Measurements from ENCODE around the gene FHIP2A. TPM values are rescaled to one million over a fixed set of nuclear protein-coding genes. Genes with fewer than 3 reads are reported as not detected.

Gene FHIP2A
- total and polyA plus RNA-seq, 2 experiments from 2014 or later = 6.7 to 11.8 TPM

- Mint-ChIP-seq H3K27me3 (ENCODE audit: insufficient read depth, low read depth, poor library complexity) (no peaks in the 10 kb centered on the region), H3K9me3 (no peaks in the 10 kb centered on the region), H3K4me3 (no peak overlapping the region), H3K27ac (no peak overlapping the region), H3K36me3 (ENCODE audit: low read depth) (no peaks in the 10 kb centered on the region), H3K4me1 (peaks cover 3% of the 10 kb centered on the region; the same call in 1 of the 3 replicates)
- H3K79me2 ChIP-seq (replicated peaks; ENCODE audit: insufficient read depth) = no peaks in the 10 kb centered on the region
- H3K4me2 ChIP-seq = no peak overlapping the region
- no peaks in the 10 kb centered on the region for H3K36me3 ChIP-seq (ENCODE audit: insufficient read depth)
- H3K4me3 ChIP-seq = no peak overlapping the region
- no peaks in the 10 kb centered on the region for H3K27me3 ChIP-seq (ENCODE audit: insufficient read depth)
- no peaks in the 10 kb centered on the region for H3F3A ChIP-seq (replicated peaks; ENCODE audit: low read depth)
- no peak overlapping the region for H2AFZ ChIP-seq
- H3K27ac ChIP-seq (ENCODE audit: low read depth) = no peak overlapping the region
- DNase-seq (ENCODE audit: low spot score) (no peak), ATAC-seq (no peak)
- no peak for TF ChIP-seq EZH2phosphoT487 (IDR thresholded peaks at IDR 0.05; ENCODE audit: unreplicated experiment)
- no peak for TF ChIP-seq EZH2 (IDR thresholded peaks at IDR 0.05; ENCODE audit: low read depth, unreplicated experiment)
- peaks cover 9% of the 10 kb centered on the region for H3K9me2 ChIP-seq (ENCODE audit: insufficient read depth)
- H3K4me1 ChIP-seq (ENCODE audit: insufficient read depth) = no peaks in the 10 kb centered on the region
- H4K20me1 ChIP-seq (replicated peaks; ENCODE audit: insufficient read depth) = no peaks in the 10 kb centered on the region
Measured at GRCh38 chr10:114802177-114802576, 19.4 kb upstream of the FHIP2A start.

- Mint-ChIP-seq H3K4me1 (peaks cover 4% of the 10 kb centered on the region; the same call in 1 of the 3 replicates), H3K27me3 (ENCODE audit: insufficient read depth, low read depth, poor library complexity) (peaks cover 2% of the 10 kb centered on the region), H3K36me3 (ENCODE audit: low read depth) (no peaks in the 10 kb centered on the region), H3K9me3 (0 out of 3 replicates have a peak, but pooled peaks cover 2% of the 10 kb centered on the region), H3K4me3 (no peak overlapping the region), H3K27ac (no peak overlapping the region)
- no peak for ATAC-seq
- Histone ChIP-seq H3K36me3 (ENCODE audit: insufficient read depth) (no peaks in the 10 kb centered on the region), H3K4me1 (ENCODE audit: insufficient read depth) (no peaks in the 10 kb centered on the region), H3K4me2 (no peak overlapping the region), H4K20me1 (replicated peaks; ENCODE audit: insufficient read depth) (no peaks in the 10 kb centered on the region), H3F3A (replicated peaks; ENCODE audit: low read depth) (no peaks in the 10 kb centered on the region), H3K79me2 (replicated peaks; ENCODE audit: insufficient read depth) (no peaks in the 10 kb centered on the region), H3K27ac (ENCODE audit: low read depth) (no peak overlapping the region), H3K4me3 (no peak overlapping the region), H3K9me2 (ENCODE audit: insufficient read depth) (peaks cover 7% of the 10 kb centered on the region), H3K27me3 (ENCODE audit: insufficient read depth) (no peaks in the 10 kb centered on the region), H2AFZ (no peak overlapping the region)
- no peak for DNase-seq (ENCODE audit: low spot score)
- TF ChIP-seq ETS1 (IDR thresholded peaks at IDR 0.05) = no peak
- no peak for TF ChIP-seq EZH2phosphoT487 (IDR thresholded peaks at IDR 0.05; ENCODE audit: unreplicated experiment)
- no peak for TF ChIP-seq ZNF331 (CRISPR knock-in tag; IDR thresholded peaks at IDR 0.05; ENCODE audit: low read depth)
- no peak for TF ChIP-seq POLR2AphosphoS5 (IDR thresholded peaks at IDR 0.05; ENCODE audit: low read depth)
- no peak for TF ChIP-seq ZNF462 (CRISPR knock-in tag; IDR thresholded peaks at IDR 0.05)
- no peak for TF ChIP-seq REST (IDR thresholded peaks at IDR 0.05; ENCODE audit: unreplicated experiment)
Measured at GRCh38 chr10:114806562-114807391, 14.8 kb upstream of the FHIP2A start.
